Measurements from ENCODE around the gene ME3.

ME3 gene

DNA sequence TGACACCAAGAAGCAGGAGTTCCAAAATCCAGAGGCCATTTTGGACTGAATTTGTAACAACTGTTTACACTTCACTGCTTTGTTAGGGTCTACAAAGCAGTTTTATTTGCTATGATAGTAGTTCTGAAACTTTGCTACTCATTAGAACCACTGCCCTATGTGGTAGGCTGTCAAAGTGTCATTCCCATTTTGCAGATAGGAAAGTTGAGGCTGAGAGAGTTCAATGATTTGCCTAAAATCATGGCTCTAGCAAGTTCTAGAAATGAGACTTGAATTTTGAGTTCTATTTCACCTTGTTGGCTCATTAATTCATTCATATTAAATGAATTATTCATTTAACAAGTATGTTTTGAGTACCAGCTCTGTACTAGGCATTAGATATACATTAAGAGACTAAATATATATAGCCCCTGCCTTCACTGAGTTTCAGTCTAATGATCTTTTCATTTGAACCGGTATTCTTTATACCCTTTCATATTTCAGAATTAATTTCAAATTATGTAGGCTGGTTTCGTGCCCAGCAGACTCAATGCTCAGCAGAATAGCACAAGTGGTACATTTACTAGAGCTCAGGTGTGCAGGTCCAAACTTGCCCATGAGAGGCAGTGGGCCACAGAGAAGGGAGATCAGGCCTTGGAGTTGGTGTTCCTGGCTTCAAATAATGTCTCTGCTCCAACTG, 93.5 kb downstream of the ME3 start:
- H3K36me3 ChIP-seq: no peaks in the 10 kb centered on the region
- H3K9me3 ChIP-seq: no peaks in the 10 kb centered on the region
- DNase-seq: no peak
- no peak overlapping the region for H3K4me3 ChIP-seq
- intact Hi-C loops (cut with DNase I; ENCODE audit: low total_unique reads): loop anchor here (10.0 kb wide), 1 partner anchor 94 kb away; no protein-coding TSS in a partner anchor
- H3K4me1 ChIP-seq: peaks cover 0 to 68% (median 43%) of the 10 kb centered on the region in 4 donors
- peak overlapping the region; percentile 55 to 74 for H3K27ac ChIP-seq
- TF ChIP-seq, protein P1, sequence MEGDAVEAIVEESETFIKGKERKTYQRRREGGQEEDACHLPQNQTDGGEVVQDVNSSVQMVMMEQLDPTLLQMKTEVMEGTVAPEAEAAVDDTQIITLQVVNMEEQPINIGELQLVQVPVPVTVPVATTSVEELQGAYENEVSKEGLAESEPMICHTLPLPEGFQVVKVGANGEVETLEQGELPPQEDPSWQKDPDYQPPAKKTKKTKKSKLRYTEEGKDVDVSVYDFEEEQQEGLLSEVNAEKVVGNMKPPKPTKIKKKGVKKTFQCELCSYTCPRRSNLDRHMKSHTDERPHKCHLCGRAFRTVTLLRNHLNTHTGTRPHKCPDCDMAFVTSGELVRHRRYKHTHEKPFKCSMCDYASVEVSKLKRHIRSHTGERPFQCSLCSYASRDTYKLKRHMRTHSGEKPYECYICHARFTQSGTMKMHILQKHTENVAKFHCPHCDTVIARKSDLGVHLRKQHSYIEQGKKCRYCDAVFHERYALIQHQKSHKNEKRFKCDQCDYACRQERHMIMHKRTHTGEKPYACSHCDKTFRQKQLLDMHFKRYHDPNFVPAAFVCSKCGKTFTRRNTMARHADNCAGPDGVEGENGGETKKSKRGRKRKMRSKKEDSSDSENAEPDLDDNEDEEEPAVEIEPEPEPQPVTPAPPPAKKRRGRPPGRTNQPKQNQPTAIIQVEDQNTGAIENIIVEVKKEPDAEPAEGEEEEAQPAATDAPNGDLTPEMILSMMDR (IDR thresholded peaks at IDR 0.05): no peak
- H3K27me3 ChIP-seq: no peaks in the 10 kb centered on the region

DNA sequence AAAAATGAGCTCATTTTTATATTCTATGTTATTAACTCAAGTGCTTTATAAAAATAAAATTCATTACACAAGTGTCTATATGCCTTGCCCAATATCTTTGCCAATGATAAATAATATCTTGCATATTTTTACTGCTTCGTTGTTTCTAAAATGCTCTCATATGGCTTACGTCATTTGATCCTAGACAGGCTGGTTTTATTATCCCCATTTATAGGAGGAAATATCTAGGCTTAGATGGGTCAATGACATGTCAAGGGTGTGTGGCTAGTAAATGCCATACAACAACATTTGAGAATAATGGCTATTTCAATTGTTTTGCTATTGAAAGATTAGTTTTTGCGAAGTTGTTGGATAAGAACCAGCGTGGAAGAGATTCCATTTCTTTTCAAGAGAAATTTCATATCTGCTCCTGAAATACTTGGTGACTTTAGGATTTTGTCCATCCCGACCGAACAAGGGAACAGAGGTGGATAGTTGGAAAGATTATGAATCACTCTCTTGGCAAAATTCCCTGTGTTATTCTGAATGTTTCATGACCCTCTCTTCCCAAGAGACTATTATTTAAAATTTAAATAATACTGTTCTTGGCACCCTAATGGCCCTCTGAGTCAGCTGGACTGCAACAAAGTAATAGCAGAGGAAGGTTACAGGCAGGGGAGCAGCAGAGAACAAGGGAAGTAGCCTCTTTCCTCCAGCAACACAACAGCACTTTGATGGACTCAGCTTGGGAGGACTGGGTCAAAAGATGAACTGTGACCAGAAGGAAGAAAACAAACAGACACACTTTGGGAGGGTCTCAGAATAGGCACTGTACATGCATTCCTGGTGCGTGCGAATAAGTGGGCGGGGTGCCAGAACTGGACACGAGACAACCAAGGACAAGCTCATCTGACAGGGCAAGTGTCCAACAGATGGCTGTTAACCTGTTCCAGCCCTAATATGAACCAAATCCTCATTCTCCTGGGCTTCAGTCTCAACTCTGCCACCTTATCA, 94.5 kb downstream of the ME3 start:
- Histone ChIP-seq H3K9me3 (no peaks in the 10 kb centered on the region), H3K36me3 (no peaks in the 10 kb centered on the region), H3K27me3 (no peaks in the 10 kb centered on the region), H3K4me1 (peaks cover 0 to 66% (median 43%) of the 10 kb centered on the region in 4 donors), H3K27ac (peak overlapping the region; percentile 55 to 74), H3K4me3 (peak overlapping the region in 1 of 2 donors; percentile 17)
- intact Hi-C loops (cut with DNase I; ENCODE audit: low total_unique reads): loop anchor here (10.0 kb wide), 1 partner anchor 93 kb away; no protein-coding TSS in a partner anchor
- DNase-seq: peak; percentile 80 to 81
- TF ChIP-seq, protein P1 (IDR thresholded peaks at IDR 0.05): no peak

DNA sequence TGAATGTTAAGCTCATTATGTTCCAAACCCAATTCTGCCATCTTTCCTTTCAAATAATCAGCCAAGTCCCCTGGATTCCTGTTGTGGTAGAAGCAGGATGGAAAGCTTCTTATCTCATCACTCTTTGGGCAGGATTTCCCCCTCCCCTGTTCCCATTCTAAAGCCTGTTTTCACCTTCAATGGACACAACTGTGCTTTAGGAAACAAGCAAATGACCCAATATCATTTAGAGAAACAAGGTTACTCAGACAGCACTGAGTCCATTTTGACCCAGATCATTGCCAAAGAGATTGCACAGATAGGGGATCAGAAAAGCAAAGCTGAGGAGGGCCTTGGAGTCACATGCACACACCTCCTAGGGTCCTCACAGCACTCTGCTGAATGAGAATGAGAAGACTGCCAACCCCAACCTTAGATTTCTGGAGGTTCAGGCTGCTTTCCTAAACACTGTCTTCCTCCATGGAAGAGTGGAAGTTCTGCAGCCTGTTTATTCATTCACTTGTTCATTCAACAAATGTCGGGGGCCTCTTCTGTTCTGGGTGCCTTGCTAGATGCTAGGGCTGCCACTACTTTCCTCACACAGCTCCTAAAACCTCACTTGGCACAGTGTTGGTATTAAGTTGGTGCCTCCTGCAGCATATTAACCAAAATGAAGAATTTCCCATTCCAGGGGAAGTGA, 95.3 kb downstream of the ME3 start:
- Histone ChIP-seq H3K36me3 (no peaks in the 10 kb centered on the region), H3K27ac (peak overlapping the region; percentile 55 to 74), H3K27me3 (no peaks in the 10 kb centered on the region), H3K4me3 (peak overlapping the region in 1 of 2 donors; percentile 17), H3K4me1 (peaks cover 0 to 60% (median 40%) of the 10 kb centered on the region in 4 donors), H3K9me3 (no peaks in the 10 kb centered on the region)
- DNase-seq: no peak
- intact Hi-C loops (cut with DNase I; ENCODE audit: low total_unique reads): loop anchor here (10.0 kb wide), 1 partner anchor 92 kb away; no protein-coding TSS in a partner anchor
- TF ChIP-seq, protein P1 (IDR thresholded peaks at IDR 0.05): no peak

DNA sequence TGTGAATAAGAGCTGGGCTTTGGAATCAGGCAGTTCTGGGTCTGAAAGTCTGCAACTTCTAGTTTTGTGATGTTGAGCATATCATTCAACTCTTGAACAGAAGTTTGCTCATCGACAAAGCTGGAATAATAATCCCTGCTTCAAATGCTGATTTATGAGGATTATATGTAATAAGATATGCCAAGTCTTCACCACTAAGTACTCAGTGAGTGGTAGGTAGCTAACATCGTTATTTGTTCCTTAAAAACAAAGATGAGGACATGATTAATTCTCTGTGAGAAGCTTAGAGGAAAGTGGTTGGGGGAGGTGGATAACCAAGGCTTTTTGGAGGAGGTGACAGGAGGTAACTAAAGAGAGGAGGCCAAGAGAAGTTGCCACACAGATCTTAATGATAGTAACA, 96.5 kb downstream of the ME3 start:
- TF ChIP-seq, protein P1 (IDR thresholded peaks at IDR 0.05): no peak
- Histone ChIP-seq H3K36me3 (no peaks in the 10 kb centered on the region), H3K4me3 (no peak overlapping the region), H3K27ac (no peak overlapping the region), H3K27me3 (no peaks in the 10 kb centered on the region), H3K4me1 (peaks cover 0 to 48% (median 37%) of the 10 kb centered on the region in 4 donors), H3K9me3 (no peaks in the 10 kb centered on the region)
- intact Hi-C loops (cut with DNase I; ENCODE audit: low total_unique reads): loop anchor here (10.0 kb wide), 1 partner anchor 91 kb away; no protein-coding TSS in a partner anchor
- no peak for DNase-seq

DNA sequence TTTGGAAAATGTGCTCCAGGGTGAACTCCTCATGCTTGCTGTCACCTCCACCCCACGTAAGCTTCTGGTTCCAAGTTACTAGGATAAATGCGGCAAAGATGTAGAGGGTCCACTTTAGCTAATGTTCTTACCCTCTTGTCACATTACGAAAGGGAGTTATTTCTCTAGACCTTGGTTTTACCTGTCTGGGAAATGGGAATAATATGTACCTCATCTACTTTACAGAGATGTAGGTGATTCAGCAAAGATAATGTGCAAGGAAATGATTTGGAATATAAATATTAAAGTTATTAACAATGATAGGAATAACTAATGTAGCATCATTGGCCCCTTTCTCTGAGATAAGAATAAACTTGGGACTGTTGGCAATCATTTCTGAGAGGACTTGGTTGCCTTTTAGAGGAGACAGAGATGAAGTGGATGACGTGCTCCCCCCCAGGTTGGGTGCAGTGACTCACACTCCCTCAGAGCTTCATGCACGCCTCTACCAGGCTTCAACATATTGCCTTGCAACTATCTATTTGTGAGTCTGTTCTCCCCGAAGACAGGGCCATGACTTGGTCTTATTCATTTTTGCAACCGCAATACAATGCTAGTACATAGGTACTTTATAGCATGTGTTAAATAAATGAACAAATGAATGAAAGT, 97.1 kb downstream of the ME3 start:
- intact Hi-C loops (cut with DNase I; ENCODE audit: low total_unique reads): loop anchor here (10.0 kb wide), 1 partner anchor 91 kb away; no protein-coding TSS in a partner anchor
- H3K27ac ChIP-seq: no peak overlapping the region
- TF ChIP-seq, protein P1 (IDR thresholded peaks at IDR 0.05): no peak
- H3K36me3 ChIP-seq: no peaks in the 10 kb centered on the region
- H3K27me3 ChIP-seq: no peaks in the 10 kb centered on the region
- peaks cover 0 to 43% (median 32%) of the 10 kb centered on the region in 4 donors for H3K4me1 ChIP-seq
- H3K9me3 ChIP-seq: no peaks in the 10 kb centered on the region
- no peak for DNase-seq
- no peak overlapping the region for H3K4me3 ChIP-seq
